HPDE6-E6E7 (cell line): ENCODE results near the gene PTPN2.
A peak's percentile ranks its signal among the peaks of the same experiment; 100 is the strongest.
"Not testable (repeated sequence)": the region's sequence is repeated elsewhere in the genome, so short reads cannot be mapped to it uniquely, and the experiment has no call there.

Source experiments
- DNase-seq: peaks from one replicate; pipeline ENCODE4 v3.0.0; 2011; ENCODE audit warnings: missing footprints; ENCODE audit errors: extremely low spot score

Gene PTPN2

DNA sequence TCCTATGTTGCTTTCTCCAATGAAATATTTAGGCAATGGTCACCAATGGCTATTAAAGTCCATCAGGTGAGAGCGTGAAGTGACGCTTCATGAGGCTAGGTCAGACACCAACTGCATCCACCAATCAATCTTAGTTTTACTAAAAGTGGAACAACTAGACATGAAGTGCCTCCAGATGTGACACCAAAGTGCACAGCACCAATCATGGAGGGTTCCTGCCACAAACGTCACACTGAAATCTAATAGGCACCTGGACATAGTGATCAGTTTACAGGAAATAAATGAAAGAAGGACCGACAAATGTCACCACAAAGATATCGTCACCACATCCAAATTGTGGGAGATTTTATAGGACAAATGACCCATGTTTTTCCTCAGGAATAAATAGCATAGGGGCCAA is 110.7 kb downstream of the PTPN2 start:
- no peak for DNase-seq

DNA sequence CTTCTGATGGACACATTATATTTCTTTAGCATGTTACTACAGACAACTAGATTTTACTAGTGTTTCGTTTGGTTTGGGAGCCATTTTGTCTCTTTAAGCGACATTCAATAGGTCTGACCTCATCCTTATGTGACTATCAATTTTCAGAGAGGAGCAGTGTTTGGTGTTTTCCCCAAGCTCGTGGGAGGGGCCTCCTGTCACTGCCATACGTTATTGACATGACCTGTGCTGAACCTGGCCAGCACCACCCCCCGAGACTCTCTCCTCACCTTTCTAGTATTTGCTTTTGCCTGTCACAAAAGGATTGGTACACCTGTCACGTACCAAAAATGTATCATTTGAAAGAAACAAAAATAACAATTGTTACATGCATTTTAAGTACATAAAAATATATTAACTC is 111.9 kb downstream of the PTPN2 start:
- DNase-seq, result no peak

DNA sequence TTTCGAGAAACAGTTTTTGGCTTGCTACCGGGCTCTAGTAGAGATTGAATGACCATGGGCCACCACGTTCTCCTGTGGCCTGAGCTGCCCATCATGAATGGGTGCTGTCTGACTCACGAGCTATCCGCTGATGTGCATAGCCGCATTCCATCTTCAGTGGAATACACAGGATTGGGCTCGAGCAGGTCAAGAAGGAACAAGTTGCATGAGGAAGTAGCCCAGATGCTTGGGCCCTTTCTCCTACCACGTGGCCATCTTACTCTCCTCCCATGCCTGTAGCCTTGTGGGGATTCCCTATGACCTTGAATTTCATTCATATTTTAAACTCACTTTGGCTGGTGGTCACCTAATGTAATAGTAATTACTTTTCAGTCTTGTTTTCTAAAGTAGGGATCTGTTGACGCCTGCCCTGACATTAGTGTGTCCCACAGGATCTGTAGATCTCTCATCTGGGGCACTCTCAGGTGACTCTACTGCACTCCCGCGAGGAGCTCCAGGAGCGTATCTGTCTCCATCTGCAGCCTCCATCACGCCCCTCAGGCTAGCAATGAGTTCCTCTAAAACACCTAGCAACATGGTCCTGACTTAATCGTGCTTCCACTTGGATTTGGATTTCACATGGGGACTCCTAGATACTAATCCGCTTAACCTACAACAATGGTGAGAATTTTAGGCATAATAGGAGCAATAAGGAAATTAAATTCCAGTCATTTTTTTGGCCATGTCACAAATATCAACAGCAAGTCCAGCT is 113.4 kb downstream of the PTPN2 start:
- DNase-seq, result peak; percentile 70

DNA sequence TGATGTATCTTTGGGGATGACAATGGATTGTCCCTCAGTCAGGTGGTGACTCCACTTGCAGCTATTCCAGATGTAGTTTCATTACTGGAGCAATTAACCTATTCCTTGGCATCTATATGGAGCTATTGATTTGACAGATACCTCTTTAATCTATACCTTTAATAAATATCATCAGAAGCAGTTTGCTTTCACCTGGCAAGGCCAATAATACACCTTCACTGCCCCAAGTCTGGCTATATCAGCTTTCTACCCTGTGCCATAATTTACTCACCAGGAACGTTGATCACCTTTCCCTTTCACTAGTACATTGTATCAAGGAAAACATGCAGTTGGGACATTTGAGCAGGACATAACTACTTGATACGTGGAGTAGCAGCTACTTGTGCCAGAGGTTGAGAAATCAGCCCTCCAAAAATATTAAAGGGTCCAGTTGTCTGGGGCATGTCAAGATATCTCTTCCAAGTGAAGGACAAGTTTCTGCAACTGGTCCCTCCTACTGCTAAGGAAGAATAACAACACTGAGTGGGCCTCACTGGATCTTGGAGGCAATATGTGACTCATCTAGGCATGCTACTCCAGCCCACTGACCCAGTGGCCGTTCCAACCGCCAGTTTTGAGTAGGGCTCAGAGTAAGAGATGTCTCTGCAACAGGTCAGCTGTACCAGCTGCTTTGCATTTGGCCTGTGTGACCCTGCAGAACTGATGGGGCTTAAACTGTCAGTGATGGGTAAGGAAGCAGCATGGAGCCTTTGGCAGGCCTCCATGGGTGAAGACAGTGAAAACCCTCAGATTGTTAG is 114.2 kb downstream of the PTPN2 start:
- no peak for DNase-seq

DNA sequence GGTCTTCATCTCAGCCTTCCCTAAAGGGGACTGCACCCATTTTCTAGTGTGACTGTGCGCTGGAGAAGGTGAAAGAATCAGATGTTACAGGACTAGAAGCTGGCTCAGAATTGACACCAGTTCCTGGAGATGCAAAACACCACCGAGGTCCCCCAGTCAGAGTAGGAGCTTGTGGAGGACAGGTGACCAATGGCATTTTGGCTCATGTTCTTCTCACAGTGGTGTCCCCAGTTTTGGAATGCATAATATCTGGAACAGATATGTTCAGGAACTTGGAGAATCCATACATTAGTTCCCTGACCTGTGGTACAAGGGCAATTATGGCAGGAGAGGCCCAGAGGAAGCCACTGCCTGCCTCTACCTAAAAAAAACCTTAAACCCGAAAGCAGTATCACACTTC is 114.9 kb downstream of the PTPN2 start:
- no peak for DNase-seq

DNA sequence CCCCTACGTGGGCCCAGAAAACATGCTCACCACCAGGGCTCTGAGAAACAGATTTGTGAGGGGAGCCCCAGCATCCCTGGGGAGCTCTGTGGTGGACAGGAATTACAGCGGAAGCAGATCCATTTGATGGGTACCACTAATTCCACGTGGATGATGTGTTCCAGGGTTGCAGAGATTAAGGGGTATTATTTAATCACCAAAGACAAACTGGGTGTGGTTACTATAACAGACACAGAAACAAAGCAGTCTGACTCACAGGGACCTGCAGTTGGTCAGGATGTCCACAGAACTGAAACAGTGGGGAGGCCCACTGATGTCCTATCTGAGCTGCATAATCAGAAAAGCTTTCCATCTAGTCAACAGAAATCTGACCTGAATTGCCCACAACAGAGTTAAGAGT is 115.4 kb downstream of the PTPN2 start:
- no peak for DNase-seq

DNA sequence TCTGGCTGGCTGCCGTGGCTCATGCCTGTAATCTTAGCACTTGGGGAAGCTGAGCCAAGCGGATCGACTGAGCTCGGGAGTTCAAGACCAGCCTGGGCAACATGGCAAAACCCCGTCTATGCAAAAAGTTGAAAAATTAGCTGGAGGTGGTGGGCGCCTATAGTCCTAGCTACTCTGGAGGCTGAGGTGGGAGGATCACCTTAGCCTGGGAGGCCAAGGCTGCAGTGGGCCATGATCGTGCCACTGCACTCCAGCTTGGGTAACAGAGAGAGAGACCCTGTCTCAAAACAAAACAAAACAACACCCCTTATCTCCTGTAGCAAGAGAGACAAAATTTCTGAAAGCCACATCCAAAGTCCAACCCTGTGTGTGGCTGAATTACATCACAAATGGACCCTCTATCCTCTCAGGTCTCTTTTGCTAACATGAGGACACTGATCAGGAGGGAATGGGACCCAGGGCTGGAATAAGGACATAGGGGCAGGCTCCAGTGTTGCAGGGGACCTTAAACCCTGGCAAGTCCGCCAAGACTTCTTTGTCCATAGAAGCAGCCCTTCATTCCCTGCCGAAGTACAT is 116.4 kb downstream of the PTPN2 start:
- no peak for DNase-seq

DNA sequence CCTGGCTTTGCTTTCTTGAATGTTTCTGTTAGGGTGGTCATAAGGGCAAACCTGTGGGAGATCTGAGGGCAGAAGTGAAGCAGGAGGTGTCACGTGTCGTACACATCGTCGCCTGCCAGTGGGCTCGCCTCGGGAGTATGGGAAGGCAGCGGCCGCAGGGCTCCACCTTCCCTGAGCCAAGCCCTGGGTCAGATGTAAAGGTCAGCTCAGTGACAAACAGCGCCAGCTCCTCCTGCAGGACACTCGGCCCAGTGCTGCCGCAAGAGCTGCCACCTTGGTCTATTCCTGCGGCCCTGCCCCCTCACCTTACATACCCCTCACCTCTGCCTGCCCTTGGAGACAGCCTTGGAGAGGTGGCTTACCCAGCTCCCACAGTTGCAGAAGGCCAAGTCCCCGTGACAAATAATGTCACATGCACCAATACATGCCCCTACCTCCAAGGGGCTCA is 117.0 kb downstream of the PTPN2 start:
- no peak for DNase-seq

DNA sequence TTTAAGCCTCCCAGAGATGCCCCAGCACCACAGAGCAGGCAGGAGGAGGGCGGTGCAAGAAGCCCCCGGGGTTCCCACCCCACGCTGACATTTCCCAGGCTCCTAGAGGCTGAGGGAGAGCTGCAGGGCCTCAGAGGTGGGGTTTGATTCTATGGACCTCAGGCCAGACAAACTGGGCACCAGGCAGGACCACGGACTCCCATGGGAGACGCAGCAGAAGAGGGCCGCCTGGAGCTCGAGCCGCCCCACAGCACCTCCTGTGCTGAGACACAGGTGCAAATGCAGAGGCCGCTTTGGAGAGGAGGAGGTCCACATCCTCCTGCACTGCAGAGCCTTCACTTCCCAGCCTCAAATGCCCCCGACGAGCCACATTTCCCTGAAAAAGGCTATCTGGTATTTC is 118.5 kb downstream of the PTPN2 start:
- DNase-seq, result no peak

DNA sequence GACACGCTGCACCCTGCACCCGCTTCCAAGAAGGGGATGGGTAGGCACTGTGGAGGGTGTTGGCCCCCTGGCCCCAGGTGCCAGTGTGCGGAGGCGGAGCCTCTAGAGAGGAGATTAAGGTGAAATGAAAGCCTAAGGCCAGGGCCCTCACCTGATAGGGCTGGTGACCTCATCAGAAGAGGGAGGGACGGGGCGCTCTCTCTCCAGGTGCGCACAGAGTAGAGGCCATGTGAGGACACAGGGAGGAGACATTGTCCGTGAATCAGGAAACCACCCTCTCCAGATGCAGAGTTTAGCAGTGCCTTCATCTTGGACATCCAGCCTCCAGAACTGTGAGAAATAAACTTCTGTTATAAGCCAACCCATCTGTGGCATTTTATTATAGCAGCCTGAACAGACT is 118.9 kb downstream of the PTPN2 start:
- DNase-seq, result peak; percentile 44

DNA sequence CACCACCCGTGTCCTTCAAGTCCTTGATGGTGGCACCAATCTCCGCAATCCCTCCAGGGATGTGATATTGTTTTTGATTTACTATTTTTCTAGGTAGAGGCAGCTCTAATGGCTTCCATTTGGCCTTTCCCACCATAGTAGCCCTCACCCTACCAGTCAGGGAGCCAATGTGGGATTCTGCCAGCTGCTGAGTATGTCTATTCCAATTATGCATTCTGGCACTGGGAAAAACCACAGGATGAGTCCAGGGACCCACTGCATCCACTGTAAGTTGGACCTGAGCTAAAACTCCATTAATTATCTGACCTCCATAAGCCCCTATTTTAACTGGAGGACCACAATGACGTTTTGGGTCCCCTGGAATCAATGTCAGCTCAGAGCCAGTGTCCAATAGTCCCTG is 125.5 kb downstream of the PTPN2 start:
- not testable (repeated sequence) for DNase-seq

DNA sequence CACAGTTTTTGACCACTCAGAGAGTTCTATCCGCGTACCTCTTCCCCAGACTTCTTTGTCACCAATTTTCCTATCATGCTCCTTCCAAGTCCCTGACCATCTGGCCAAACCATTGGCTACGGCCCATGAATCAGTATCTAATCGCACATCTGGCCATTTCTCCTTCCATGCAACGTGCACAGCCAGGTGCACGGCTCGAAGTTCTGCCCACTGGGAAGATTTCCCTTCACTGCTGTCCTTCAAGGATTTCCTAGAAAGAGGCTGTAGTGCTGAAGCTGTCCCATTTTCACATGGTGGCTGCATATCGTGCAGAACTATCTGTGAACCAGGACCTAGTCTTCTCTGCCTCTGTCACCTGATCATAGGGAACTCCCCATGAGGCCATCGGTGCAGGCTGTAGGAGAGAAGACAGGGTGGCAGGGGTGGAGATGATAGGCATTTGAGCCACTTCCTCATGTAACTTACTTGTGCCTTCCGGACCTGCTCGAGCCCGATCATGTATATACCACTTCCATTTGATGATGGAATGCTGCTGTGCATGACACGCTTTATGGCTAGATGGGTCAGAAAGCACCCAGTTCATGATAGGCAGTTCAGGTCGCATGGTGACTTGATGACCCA is 127.3 kb downstream of the PTPN2 start:
- DNase-seq, result not testable (repeated sequence)

DNA sequence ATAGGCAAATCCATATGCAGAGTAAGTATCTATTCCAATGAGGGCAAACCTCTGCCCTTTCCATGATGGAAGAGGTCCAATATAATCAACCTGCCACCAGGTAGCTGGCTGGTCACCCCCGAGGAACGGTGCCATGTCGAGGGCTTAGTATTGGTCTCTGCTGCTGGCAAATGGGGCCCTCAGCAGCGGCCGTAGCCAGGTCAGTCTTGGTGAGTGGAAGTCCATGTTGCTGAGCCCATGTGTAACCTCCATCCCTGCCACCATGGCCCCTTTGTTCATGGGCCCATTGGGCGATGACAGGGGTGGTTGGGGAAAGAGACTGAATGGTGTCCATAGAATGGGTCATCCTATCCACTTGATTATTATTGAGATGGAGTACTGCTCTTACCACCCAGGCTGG is 128.4 kb downstream of the PTPN2 start:
- DNase-seq, result not testable (repeated sequence)

DNA sequence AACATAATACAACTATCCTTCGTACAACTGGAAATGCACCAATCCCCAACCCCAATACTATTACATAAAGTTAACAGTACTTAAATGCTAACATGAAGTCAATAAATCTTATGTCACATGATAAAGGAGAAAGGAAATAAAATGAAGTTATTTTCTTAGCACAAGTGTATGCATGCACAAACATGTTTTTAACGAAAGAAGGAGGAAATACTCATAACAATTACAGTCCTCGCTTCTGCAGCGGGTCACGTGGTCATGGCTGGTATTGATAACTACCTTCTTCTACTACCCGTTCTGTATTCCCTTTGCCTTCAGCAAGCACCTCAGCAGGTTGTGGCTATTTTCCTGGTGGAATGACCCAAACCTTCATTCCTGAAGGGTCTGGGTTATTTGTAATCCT is 129.5 kb downstream of the PTPN2 start:
- no peak for DNase-seq

DNA sequence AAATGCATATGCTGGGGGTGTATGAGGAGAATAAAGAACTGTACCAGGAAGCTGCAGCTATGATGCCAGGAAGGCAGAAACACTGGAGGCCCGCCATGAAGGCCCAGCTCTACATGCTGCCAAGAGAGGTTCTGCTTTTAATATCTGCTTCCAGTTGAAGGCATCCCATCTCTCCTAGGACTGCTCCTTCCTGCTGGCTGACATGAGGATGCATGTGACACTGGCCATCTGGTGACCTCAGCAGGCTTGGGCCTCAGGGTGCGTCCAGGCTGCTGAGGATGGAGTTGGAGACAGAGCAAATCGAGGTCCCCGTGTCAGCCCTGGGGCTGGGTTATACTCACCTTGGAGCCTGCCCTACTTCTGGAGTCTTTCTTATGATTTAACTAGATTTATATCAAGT is 132.1 kb downstream of the PTPN2 start:
- DNase-seq, result no peak

DNA sequence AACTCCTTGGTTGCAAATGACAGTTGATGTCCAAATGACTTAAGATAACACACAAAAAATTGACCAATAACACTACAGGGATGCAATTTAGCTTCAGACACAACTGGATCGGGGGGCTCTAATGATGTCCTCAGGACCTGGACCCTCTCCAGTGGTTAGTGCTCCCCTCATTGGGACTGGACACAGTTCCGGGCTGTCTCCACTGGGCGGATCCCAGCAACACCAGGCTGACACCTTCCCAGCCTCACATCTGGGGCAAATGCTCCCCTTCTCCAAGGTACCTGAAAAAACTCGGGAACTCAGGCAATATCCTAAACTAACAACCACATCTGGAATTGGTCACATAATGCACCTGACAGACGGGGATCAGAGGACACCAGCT is 132.5 kb downstream of the PTPN2 start:
- DNase-seq, result no peak

DNA sequence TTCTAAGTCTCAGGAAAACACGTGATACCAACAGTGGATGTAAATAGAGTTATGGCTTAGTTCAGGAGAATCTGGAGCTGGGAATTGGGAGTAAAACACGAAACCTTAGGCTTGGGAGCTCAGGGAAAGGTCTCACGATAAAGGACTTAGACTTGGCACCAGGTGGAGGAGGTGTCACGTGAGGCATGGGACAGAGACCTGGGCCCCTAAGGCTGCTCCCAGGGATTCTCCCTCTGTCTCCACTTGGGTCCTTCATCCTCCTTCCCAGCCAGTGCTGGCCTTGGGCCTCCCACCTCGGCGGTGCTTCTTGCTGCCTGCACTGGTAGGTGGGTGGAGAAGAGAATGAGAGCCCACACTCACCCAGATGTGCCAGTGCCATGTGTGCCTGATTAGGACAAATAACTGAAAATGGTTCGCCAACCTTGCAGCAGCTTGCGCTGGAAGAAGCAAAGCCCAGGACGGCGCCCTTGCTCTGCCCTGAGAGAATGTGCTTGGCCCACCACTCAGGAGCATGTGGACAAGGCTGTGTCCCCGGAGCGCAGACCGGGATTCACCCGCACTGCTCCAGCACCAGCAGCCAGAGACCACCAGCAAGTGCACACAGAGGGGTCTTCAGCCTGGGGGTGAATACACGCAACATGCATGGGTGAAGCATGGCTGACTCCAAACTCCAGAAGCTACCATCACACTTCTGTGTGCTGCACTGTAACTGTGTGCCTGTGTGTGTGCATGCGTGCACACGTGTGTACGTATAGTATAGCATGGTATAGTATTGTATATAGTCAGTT is 133.1 kb downstream of the PTPN2 start:
- no peak for DNase-seq

DNA sequence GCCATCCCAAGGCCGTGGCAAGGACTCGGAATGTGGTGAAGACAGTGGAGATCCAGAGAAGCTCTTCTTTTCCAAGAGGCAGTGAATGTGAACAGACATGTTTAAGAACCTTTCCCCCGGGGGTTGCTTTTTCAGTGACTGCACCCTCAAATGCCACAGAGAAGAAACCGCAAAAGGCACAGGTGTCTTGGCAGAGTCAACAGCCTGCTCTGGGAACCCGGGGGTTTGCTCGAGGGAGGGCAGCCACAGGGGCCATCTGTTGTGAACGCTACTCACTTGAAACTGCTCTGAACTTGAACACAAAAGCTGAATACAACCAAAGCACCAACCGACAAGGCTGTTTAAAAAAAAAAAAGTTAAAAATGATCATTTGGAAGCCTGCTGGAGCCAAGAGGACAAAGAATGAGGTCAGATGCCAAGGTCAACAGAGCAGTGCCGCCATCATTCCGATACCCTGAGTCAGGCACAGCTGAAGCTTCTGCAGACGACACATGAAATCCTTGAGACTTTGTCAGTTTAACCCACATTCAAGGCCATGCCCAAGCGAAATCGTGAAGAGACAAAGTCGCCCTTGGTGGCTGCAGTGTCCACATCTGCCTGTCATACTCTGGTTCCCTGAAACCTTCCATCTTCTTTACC is 133.8 kb downstream of the PTPN2 start:
- DNase-seq, result no peak

DNA sequence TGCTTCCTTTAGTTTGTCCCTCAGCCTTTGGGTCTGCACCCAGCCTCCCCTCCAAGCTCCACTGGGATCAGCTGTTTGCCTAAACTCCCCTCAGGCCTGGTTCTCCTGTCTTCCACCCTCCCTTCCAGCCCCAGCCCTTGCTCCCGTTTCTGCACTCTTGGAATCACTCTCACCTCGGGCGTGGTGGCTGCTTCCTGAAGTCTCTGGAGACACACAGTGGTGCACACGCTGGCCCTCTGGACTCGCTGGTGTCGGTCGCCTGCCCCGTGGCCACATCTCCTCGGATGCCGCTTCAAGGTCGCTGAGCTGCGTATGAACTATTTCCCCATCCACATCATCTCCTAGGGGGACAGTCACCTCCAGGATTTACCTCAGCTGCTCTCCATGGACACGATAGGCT is 134.9 kb downstream of the PTPN2 start:
- no peak for DNase-seq

DNA sequence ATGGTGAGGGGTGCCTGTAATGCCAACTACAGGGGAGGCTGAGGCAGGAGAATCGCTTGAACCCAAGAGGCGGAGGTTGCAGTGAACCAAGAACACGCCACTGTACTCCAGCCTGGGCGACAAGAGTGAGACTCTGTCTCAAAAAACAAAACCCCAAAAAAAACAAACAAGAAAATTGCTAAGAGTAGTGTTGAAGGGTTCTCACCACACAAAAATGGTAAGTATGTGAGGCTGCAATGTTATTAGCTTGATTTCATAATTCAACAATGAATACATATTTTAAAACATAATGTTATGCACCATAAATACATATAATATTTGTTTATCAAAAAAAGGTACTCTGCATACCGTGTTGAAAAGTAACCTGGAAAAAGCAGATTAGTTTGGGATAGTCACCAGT is 135.4 kb downstream of the PTPN2 start:
- DNase-seq, result no peak
